GM19468 (cell line): ENCODE results near the gene PRKAA2.
"Not testable (repeated sequence)": the region's sequence is repeated elsewhere in the genome, so short reads cannot be mapped to it uniquely, and the experiment has no call there.

Experiments
- ATAC-seq: cut with Tn5 transposase; IDR thresholded peaks from one replicate; pipeline ENCODE4 v1.9.1; 2021; ENCODE audit warnings: mild to moderate bottlenecking, moderate library complexity, moderate number of reproducible peaks; ENCODE audit not compliant: unreplicated experiment; ENCODE audit errors: extremely low read depth

Gene PRKAA2

DNA sequence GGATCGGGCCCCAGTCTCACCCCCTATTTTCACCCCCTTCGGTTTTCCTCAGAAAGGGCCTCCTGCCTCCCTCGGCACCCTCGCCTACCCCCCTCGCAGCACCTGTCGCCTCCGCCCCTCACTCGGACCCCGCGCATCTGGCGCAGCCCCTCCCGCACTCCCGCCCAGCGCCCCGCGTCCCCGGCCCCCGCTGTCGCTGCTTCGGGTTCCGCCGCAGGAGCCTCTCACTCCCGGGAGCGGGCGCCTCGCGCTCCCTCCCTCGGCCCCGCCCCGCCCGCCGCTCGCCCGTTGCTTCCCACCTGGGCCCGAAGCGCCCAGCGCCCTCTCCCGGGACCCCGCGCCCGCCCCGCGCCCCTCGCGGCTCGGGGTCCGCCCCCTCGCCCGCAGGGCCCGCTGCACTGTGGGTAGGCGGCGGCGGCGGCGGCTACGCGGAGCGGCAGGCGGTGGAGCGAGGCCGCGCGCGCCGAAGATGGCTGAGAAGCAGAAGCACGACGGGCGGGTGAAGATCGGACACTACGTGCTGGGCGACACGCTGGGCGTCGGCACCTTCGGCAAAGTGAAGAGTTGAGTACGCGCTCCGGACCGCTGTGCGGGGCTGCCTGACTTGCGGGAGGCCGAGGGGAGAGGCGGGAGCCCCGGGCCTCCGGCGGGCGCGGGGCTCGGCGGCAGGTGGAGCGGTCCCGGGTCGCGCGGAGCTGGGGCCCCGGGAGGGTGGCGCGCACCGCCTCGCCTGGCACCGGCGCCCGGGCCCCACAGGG lies at the start of gene PRKAA2:
Gene PRKAA2, plus strand, starts transcription at position 396 of the 758 bp plus-strand sequence. Its CDS starts 74 bp downstream, at position 470.
- ATAC-seq: no peak

DNA sequence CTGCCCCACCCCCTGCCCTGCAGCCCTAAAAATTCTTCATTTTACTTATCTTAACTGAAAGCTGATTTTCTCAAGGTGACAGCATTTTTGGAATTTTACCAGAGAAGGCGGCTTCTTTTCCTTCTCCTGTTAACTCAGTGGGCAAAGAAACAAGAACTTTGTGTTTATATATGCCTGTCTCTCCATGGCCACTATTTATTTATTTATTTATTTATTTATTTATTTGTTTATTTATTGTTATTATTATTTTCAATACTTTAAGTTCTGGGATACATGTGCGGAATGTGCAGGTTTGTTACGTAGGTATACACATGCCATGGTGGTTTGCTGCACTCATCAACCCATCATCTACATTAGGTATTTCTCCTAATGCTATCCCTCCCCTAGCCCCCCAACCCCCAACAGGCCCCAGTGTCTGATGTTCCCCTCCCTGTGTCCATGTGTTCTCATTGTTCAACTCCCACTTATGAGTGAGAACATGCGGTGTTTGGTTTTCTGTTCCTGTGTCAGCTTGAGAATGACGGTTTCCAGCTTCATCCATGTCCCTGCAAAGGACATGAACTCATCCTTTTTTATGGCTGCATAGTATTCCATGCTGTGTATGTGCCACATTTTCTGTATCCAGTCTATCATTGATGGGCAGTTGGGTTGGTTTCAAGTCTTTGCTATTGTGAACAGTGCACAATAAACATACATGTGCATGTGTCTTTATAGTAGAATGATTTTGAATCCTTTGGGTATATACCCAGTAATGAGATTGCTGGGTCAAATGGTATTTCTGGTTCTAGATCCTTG lies 49.5 kb upstream of the PRKAA2 start:
- ATAC-seq: not testable (repeated sequence)

DNA sequence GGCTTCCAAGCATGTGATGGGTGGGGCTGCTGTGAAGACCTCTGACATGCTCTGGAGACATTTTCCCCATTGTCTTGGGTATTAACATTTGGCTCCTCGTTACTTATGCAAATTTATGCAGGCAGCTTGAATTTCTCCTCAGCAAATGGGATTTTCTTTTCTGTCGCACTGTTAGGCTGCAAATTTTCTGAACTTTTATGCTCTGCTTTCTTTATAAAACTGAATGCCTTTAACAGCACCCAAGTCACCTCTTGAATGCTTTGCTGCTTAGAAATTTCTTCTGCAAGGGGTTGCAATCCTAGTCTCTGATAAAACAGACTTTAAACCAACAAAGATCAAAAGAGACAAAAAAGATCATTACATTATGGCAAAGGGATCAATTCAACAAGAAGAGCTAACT lies 35.0 kb upstream of the PRKAA2 start:
- not testable (repeated sequence) for ATAC-seq

DNA sequence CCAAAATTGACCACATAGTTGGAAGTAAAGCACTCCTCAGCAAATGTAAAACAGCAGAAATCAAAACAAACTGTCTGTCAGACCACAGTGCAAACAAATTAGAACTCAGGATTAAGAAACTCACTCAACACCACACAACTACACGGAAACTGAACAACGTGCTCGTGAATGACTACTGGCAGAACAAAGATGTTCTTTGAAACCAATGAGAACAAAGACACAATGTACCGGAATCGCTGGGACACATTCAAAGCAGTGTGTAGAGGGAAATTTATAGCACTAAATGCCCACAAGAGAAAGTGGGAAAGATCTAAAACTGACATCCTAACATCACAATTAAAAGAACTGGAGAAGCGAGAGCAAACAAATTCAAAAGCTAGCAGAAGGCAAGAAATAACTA lies 34.3 kb upstream of the PRKAA2 start:
- ATAC-seq: not testable (repeated sequence)

DNA sequence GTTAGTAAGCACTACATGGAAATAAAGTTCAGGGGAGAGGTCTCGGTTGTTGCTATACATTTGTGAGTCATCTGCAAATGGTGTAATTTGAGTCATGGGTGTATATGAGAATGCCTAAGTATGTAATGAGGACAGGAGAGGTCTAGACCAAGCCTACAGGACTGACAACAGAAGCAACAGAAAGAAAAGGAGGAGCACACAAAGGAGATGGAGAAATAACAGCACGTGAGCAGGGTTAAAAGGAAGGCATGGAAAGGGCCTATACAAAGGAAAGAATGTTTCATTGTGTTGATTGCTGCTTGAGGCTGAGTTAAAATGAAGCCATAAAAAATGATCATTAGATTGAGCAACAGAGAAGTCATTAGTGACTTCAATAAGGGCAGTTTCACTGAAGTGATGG lies 28.0 kb upstream of the PRKAA2 start:
- no peak for ATAC-seq

DNA sequence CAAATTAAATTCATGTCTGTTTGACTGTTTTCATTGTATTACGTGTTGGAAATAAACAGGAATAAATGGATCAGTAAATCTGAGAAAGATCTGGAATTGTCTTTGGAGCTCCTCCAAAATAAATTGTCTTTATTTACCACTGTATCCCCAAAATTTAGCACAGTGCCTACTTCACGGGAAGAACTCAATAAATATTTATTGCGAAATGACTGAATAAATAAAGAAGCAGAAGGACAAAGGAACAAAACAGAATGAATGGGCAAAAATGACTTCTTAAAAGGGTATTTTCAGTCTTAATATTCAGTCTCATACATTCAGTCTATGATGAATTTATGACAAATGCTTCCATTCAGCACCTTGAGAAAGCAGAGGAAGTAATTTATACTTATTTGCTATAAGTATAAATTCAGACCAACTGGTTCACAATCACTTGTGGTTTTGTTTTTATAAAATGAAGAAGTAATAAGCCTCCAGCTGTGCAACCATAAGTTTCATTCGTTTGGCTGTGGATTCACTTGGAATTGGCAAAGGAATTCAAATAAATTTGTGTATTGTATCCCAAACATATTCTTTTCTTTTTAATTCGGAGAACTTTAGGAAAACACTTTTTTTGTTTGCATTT lies 19.2 kb upstream of the PRKAA2 start:
- ATAC-seq: no peak

DNA sequence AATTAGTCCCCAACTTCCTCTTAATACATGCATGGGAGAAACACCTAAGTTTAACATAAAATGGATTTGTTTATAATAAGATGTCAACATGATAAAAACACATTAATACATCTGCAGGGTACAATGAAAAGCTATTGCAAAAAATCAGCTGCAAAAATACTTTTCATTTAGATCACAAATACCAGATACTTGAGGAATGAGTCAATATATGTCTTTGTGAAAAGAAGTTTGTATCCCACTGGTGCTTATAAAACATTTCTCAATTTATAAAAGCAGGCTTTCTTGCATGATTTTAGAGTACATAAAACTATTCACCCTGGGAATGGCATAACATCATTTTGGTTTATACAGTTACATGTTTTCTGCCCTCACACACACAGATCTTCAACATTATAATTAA lies 18.6 kb upstream of the PRKAA2 start:
- ATAC-seq: no peak

DNA sequence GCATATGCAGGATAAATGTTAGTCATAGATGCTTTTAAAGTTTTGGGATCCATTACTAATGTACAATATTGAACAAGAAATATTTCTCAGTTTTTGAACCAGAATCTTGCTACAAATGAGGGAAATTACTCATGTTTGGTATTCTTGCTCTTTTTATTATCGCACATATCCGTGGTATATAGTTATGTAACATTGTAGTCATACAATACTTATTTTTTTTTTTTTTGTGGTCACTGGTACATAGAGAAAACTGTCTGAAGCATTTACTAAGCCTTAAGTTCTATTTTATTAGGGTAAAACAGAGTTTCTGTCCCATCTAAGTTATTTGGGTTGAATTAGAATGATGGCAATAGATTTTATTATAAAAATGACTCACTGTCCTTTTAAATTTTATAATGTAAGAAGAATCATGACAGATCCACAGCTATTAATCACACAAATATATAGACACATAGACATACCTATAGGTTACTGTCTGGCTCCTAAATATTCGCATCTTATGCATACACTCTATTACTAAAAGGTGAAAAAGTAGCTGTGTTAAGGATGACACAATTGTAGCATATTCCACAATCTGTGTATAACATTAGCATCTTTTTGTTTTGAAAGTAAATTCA lies 18.0 kb upstream of the PRKAA2 start:
- no peak for ATAC-seq

DNA sequence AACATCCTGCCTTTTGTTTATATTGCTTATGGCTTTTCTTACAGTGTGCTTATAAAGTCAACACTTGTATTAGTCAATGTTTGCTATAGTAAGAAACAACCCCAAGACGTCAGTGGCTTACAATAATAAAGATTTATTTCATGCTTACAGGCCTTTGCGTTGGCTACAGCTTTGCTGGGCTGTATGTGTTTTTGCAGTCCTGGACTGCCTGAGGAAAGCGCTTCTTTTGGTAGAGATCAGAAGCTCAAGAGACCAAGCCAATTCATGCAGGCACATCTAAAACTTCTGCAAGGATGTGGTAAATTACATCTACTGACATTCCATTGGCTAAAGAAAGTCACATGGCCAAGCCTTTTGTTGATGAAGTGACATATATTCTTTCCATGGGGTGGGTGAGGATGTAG lies 17.5 kb upstream of the PRKAA2 start:
- ATAC-seq: no peak

DNA sequence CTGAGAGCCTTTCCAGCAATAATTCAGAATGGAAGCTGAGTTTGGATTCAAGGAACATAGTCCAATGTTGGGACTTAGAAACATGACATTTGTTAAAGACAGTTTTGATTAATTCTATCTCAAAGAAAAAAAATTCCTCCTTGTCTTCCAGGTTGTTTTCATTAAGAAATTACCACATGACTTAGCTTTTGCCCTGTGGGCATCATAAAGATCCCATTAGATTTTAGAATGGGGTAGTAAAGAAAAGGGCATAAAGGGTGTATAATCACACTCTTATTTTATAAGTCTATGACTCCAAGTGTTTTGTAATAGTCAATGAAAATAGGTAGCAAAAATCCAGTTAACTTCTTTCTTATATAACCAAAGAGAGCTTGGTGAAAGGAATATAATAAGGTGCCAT lies 14.3 kb upstream of the PRKAA2 start:
- ATAC-seq: no peak

DNA sequence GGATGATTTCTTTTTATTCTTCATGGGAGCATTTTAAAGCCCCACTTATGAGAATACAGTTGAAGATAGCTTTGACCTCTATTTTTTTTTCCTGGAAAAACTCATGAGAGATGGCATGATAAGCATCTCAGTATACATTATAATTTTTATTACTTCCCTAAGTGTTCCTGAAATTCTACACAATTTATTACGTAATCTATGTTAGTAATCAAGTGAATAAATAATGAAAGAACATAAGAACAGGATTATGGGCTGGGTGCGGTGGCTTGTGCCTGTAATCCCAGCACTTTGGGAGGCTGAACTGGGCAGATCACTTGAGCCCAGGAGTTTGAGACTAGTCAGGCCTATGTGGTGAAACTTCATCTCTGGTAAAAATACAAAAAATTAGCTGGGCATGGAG lies 13.2 kb upstream of the PRKAA2 start:
- no peak for ATAC-seq

DNA sequence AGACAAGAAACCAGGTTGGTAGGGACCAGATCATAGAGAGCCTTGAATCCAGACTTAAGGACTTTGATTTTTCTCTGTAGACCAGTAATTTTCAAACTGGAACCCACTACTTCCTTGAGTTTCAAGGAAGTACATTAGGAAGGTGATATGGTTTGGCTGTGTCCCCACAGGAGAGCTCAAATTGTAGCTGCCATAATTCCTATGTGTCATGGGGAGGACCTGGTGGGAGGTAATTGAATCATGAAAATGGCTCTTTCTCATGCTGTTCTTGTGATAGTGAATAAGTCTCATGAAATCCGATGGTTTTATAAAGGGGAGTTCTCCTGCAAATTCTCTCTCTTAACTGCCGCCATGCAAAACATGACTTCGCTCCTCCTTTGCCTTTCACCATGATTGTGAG lies 10.1 kb upstream of the PRKAA2 start:
- ATAC-seq: no peak

DNA sequence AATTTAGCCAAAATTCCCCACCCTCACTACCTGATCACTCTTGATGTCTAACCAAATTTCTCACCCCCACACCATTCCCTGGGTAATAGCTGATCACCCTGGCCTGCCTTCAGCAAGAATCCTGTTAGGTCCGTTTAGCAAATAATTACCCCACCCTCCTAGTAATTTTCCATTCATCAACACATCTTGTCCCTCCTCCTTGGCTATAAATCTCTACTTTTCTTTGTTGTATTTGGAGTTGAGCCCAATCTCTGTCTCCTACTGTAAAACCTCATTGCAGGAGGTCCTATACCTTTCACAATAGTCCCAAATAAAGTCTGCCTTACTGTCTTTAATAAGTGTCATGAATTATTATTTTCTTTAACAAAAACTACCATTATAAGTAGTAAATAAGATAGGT lies 6.9 kb upstream of the PRKAA2 start:
- ATAC-seq: no peak

DNA sequence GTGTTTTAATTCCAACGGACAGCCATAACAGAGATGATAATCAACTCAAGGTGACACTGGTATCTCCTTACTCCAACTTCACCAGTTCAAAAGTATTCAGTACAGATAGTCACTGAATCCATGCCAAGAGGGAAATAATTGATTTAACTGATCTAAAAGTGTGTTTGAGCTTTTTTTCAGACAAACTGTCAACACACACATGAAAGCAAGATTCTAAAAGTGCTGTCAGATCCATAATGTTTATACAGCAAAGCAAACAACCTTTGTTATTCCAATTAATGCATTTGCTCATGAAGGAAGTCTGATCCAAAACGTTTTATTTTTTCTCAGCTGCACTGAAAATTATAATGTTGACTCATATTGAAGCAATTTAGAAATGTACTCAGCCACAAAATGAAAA lies 5.9 kb upstream of the PRKAA2 start:
- ATAC-seq: no peak

DNA sequence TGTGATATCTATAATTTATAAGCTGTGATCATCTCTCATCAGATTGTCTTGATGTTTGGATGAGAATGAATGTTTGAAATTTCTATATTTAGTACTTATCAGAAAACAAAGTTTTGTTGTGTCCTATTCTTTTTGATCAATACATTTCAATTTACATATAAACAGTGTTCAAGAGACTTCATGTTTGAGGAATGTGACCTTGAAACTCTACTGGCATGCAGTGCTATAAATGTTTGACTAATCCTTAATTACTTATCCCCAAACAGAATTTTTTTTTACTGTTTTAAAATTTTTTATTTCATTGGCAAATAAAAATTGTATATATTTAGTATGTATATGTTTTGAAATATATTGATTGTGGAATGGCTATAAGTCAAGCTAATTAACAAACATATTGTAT lies 1.5 kb upstream of the PRKAA2 start:
- ATAC-seq: no peak

DNA sequence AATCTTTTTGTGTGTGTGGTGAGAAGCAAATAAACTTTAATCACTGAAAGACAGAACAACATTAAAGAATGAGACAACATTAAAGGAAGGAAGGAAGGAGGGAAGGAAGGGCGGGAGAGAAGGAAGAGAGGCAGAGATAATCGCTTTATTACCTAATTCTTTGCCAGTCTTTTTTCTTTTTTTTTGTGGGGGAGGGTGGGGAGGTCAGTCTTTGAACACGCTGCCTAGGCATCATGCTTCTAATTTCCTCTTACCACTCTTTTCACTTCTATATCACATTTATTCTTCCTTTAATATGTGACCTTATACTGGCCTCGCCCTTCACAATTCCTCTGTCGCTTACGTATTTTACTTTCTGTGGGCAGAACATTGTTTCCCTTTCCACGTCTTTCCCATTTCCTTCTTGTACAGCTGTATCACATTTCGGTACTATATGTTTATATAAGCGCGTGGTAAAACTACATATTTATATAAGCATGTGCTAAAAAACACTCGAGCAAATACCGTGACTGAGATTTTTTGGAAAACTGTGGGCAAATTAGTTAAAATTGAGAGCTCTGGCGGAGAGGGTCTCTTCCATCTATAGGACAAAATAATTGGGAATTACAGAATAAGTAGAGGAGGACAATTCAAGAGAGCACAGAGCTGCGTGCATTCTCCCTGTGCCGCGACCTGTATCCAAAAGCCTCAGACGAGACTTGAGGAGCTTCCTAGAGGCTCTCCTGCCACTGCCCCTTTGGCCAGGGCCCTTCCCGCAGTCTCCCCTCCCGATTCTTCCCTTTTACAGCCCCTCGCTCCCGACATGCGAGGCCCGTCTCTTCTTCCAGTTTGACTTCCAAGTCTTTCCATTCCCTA lies 823 bp upstream of the PRKAA2 start:
- no peak for ATAC-seq

DNA sequence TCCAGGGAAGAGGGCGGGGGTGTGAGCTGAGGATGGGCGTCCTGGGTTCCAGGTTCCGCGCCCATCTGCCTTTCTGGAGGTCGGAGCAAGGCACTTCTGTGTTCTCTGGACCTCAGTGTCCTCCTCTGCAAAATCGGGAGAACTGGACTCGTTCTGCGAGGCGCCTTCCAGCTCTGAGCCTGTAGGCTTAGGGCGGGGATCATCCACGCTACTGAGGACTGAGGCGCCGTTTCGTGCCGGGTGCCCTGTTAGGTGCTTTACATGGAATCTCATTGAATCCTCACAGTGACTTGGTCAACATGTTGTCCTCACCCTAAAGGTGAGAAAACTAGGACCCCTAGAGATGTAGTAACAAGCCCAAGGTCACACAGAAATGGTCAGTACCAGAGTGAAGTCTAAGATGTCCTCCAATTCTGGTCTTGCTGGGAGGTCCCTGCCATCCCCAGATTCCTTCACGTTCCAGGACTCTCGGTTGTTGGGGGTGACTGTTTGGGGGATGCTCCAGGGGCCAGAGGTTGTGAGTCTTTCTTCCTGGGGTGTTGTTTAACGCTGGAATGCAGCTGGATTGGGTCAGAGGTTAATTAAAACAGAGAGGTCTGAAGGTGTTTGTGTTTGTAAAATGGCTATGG lies 677 bp downstream of the PRKAA2 start:
- no peak for ATAC-seq

DNA sequence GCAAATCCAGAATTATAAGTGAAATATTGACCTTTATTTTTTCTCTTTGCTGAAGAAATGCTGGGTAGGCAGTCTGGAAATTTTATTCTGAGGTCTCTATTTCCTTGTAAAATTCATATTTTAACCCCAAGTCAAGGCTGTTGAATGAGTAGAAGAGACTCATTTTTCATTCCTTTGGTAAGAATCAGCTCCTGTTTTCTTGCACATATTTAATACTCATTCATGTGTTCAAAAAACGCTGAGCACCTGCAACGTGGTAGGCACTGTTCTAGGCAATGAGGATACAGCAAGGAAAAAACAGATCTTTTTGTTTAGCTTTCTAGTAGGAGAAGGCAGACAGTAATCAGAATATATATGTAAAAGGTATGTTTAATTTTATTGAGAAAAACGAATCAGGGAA lies 1.5 kb downstream of the PRKAA2 start:
- ATAC-seq: no peak

DNA sequence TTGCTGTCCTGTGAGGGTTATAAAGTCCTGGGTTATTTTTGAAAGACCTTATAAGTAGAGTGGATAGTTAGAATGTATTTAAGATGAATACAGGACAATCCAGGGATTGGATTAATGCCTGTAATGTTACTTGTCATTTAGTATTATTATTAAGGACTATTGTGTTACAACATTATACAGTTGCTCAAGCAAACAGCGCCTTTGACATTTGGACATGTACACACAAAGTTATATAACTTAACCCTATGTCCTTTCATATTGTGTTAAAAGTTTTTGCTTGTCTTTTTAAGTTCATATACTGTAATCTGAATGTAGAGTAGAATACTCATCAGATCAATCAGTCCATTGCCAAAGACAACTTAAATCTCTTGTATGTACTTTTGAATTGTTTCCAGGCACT lies 2.0 kb downstream of the PRKAA2 start:
- ATAC-seq: no peak
